HG03457 (cell line): ENCODE data around the gene MAST4.

Source experiments
- ATAC-seq: cut with Tn5 transposase; IDR thresholded peaks from one replicate; pipeline ENCODE4 v1.9.1; 2021; ENCODE audit warnings: moderate number of reproducible peaks; ENCODE audit not compliant: unreplicated experiment

Gene MAST4

GRCh38 chr5:66644111-66644510, 47.9 kb downstream of the MAST4 start:
- no peak for ATAC-seq

- no peak for ATAC-seq
Observed at GRCh38 chr5:66645039-66645438, 48.8 kb downstream of the MAST4 start.

GRCh38 chr5:66646570-66646969, 50.4 kb downstream of the MAST4 start:
- no peak for ATAC-seq

- ATAC-seq = no peak
Observed at GRCh38 chr5:66647146-66647856, 51.1 kb downstream of the MAST4 start.

GRCh38 chr5:66652818-66653217, 56.6 kb downstream of the MAST4 start:
- ATAC-seq = no peak

GRCh38 chr5:66653325-66653724, 57.1 kb downstream of the MAST4 start:
- ATAC-seq = no peak

- ATAC-seq = no peak
Observed at GRCh38 chr5:66655395-66656324, 59.5 kb downstream of the MAST4 start.

GRCh38 chr5:66658516-66658915, 62.3 kb downstream of the MAST4 start:
- ATAC-seq = no peak

GRCh38 chr5:66659780-66660179, 63.6 kb downstream of the MAST4 start:
- ATAC-seq = no peak

- ATAC-seq = no peak
Observed at GRCh38 chr5:66660396-66660795, 64.2 kb downstream of the MAST4 start.

- no peak for ATAC-seq
Observed at GRCh38 chr5:66661149-66661548, 65.0 kb downstream of the MAST4 start.

GRCh38 chr5:66666778-66667177, 70.6 kb downstream of the MAST4 start:
- ATAC-seq = no peak

- no peak for ATAC-seq
Observed at GRCh38 chr5:66669086-66669861, 73.1 kb downstream of the MAST4 start.

GRCh38 chr5:66669862-66670195, 73.6 kb downstream of the MAST4 start:
- ATAC-seq = no peak

- no peak for ATAC-seq
Observed at GRCh38 chr5:66671305-66671704, 75.1 kb downstream of the MAST4 start.

GRCh38 chr5:66674802-66675201, 78.6 kb downstream of the MAST4 start:
- no peak for ATAC-seq

- no peak for ATAC-seq
Observed at GRCh38 chr5:66675406-66675805, 79.2 kb downstream of the MAST4 start.

- no peak for ATAC-seq
Observed at GRCh38 chr5:66680221-66680620, 84.0 kb downstream of the MAST4 start.

- ATAC-seq = no peak
Observed at GRCh38 chr5:66680804-66681203, 84.6 kb downstream of the MAST4 start.

GRCh38 chr5:66684663-66685062, 88.5 kb downstream of the MAST4 start:
- no peak for ATAC-seq

GRCh38 chr5:66689522-66690220, 93.5 kb downstream of the MAST4 start:
- ATAC-seq = no peak
